IMR-90 (cell line): ENCODE results near the gene SHROOM1. TPM values are rescaled to one million over a fixed set of nuclear protein-coding genes. Genes with fewer than 3 reads are reported as not detected.

Experiments
- ATAC-seq: fragments of 200-7000 bp; cut with Tn5 transposase; 2 replicates; pipeline ENCODE4 v1.9.1; 2020; ENCODE audit warnings: low read depth, mild to moderate bottlenecking, moderate library complexity
- BruUV-seq: library from RNA; stranded (reverse); fragments of 400-500 nt; replicated peaks from 2 replicates; lab custom pipeline; 2021; lab: Mats Ljungman, UMichigan
- CTCF ChIA-PET: fragments of 300-600 bp; formaldehyde crosslinking; extraction: SDS; loops from one replicate; lab custom pipeline; 2021; ENCODE audit warnings: antibody characterized with exemption; lab: Yijun Ruan, JAX
- POLR2A ChIA-PET: fragments of 300-600 bp; sonication (Branson Sonifier 250); formaldehyde crosslinking; loops from one replicate; lab custom pipeline; 2022; ENCODE audit warnings: antibody characterized with exemption; ENCODE audit not compliant: unreplicated experiment; lab: Charles Lee
- DNase-seq: peaks from one replicate; pipeline ENCODE4 v3.0.0; 2013
- H2AFZ ChIP-seq: replicated peaks from 2 replicates; pipeline ENCODE3; 2013; ENCODE audit warnings: low read length, mild to moderate bottlenecking; ENCODE audit not compliant: poor library complexity
- H2AK5ac ChIP-seq: 2 replicates; pipeline ENCODE4 v1.6.1; 2013; ENCODE audit warnings: low read depth, low read length, inconsistent platforms
- H2AK9ac ChIP-seq: replicated peaks from 2 replicates; pipeline ENCODE3; 2013; ENCODE audit warnings: mild to moderate bottlenecking, low read depth, low read length, moderate library complexity; ENCODE audit not compliant: poor library complexity
- H2BK120ac ChIP-seq: 2 replicates; pipeline ENCODE4 v1.6.1; 2013; ENCODE audit warnings: low read depth, low read length, inconsistent platforms
- H2BK15ac ChIP-seq: 3 replicates; pipeline ENCODE4 v1.6.1; 2013; ENCODE audit warnings: low read depth, low read length, inconsistent platforms
- H2BK20ac ChIP-seq: 2 replicates; pipeline ENCODE4 v1.6.1; 2013; ENCODE audit warnings: low read depth, mild to moderate bottlenecking, inconsistent platforms, low read length, moderate library complexity
- H2BK5ac ChIP-seq: 2 replicates; pipeline ENCODE4 v1.6.1; 2013; ENCODE audit warnings: mild to moderate bottlenecking, low read depth, low read length, inconsistent platforms; ENCODE audit not compliant: poor library complexity, severe bottlenecking
- H3K14ac ChIP-seq: replicated peaks from 2 replicates; pipeline ENCODE4 v1.6.1; 2013; ENCODE audit warnings: low read depth, low read length, inconsistent platforms
- H3K18ac ChIP-seq: 2 replicates; pipeline ENCODE4 v1.6.1; 2013; ENCODE audit warnings: low read depth, low read length, control low read depth
- H3K23ac ChIP-seq: 2 replicates; pipeline ENCODE4 v1.6.1; 2013; ENCODE audit warnings: low read depth, low read length, inconsistent platforms
- H3K27ac ChIP-seq: 2 replicates; pipeline ENCODE4 v1.5.1; 2013; ENCODE audit warnings: mild to moderate bottlenecking, control low read depth, low read length; ENCODE audit not compliant: insufficient read depth
- H3K27me3 ChIP-seq: 2 replicates; pipeline ENCODE4 v1.6.1; 2013; ENCODE audit warnings: low read length; ENCODE audit not compliant: control insufficient read depth, insufficient read depth
- H3K36me3 ChIP-seq: 2 replicates; pipeline ENCODE4 v1.6.1; 2013; ENCODE audit warnings: low read length, mixed read lengths; ENCODE audit not compliant: control insufficient read depth, insufficient read depth
- H3K4ac ChIP-seq: 2 replicates; pipeline ENCODE4 v1.6.1; 2013; ENCODE audit warnings: low read depth, low read length, inconsistent platforms
- H3K4me1 ChIP-seq: 2 replicates; pipeline ENCODE4 v1.6.1; 2013; ENCODE audit warnings: low read length, mixed read lengths; ENCODE audit not compliant: control insufficient read depth, insufficient read depth
- H3K4me2 ChIP-seq: 2 replicates; pipeline ENCODE4 v1.6.1; 2013; ENCODE audit warnings: low read depth, mild to moderate bottlenecking, control low read depth, low read length, moderate library complexity
- H3K4me3 ChIP-seq: 2 replicates; pipeline ENCODE4 v1.5.1; 2013; ENCODE audit warnings: low read depth, mild to moderate bottlenecking, control low read depth, low read length, moderate library complexity; ENCODE audit not compliant: insufficient read depth
- H3K56ac ChIP-seq: 2 replicates; pipeline ENCODE4 v1.6.1; 2013; ENCODE audit warnings: low read length, inconsistent platforms; ENCODE audit not compliant: insufficient read depth; ENCODE audit errors: extremely low read depth
- H3K79me1 ChIP-seq, 2 experiments: 2 replicates each; pipeline ENCODE4 v1.6.1; 2013; ENCODE audit warnings: low read length in 2 of 2, inconsistent platforms in 1 of 2, low read depth in 1 of 2
- H3K9ac ChIP-seq: 2 replicates; pipeline ENCODE4 v1.6.1; 2013; ENCODE audit warnings: low read depth, low read length, control low read depth
- H3K9me1 ChIP-seq: 2 replicates; pipeline ENCODE4 v1.6.1; 2013; ENCODE audit warnings: low read length, inconsistent platforms; ENCODE audit not compliant: insufficient read depth
- H3K9me3 ChIP-seq: 2 replicates; pipeline ENCODE4 v1.6.1; 2013; ENCODE audit warnings: low read length; ENCODE audit not compliant: control insufficient read depth, insufficient read depth
- H4K20me1 ChIP-seq: 2 replicates; pipeline ENCODE4 v1.6.1; 2013; ENCODE audit warnings: low read length, inconsistent platforms; ENCODE audit not compliant: insufficient read depth
- H4K5ac ChIP-seq: 2 replicates; pipeline ENCODE4 v1.6.1; 2013; ENCODE audit warnings: mild to moderate bottlenecking, low read depth, low read length, control low read depth
- H4K8ac ChIP-seq, 2 experiments: 2 replicates each; pipeline ENCODE4 v1.6.1; 2013; ENCODE audit warnings: low read depth in 2 of 2, low read length in 2 of 2, control low read depth in 1 of 2, inconsistent platforms in 1 of 2
- H4K91ac ChIP-seq: 2 replicates; pipeline ENCODE4 v1.6.1; 2013; ENCODE audit warnings: low read depth, low read length, inconsistent platforms; ENCODE audit not compliant: insufficient read depth
- BHLHE40 ChIP-seq: fragments of 150-350 bp; IDR thresholded peaks from 2 replicates; pipeline ENCODE4 v1.6.1; 2016; ENCODE audit warnings: mild to moderate bottlenecking, low read depth, low read length
- ELK1 ChIP-seq: fragments of 150-350 bp; IDR thresholded peaks from 2 replicates; pipeline ENCODE4 v1.6.1; 2016; ENCODE audit warnings: low read depth, mild to moderate bottlenecking, low read length, moderate library complexity, borderline replicate concordance
- FOS ChIP-seq: fragments of 150-350 bp; IDR thresholded peaks from 2 replicates; pipeline ENCODE4 v1.6.1; 2016; ENCODE audit warnings: low read depth, low read length
- MXI1 ChIP-seq: IDR thresholded peaks from 2 replicates; pipeline ENCODE4 v1.6.1; 2012; ENCODE audit warnings: low read depth, mild to moderate bottlenecking, low read length, moderate library complexity, borderline replicate concordance
- POLR2A ChIP-seq: IDR thresholded peaks from 2 replicates; pipeline ENCODE4 v1.6.1; 2012; ENCODE audit warnings: mild to moderate bottlenecking, low read depth, low read length
- RFX5 ChIP-seq: IDR thresholded peaks from 2 replicates; pipeline ENCODE4 v1.8.0; 2012; ENCODE audit warnings: low read depth, mild to moderate bottlenecking, low read length, moderate library complexity
- USF2 ChIP-seq: fragments of 150-350 bp; IDR thresholded peaks from 2 replicates; pipeline ENCODE4 v1.6.1; 2017; ENCODE audit warnings: mild to moderate bottlenecking, antibody characterized with exemption, low read length, low read depth
- WGBS, 2 experiments: methylation state at CpG; one replicate each; pipeline versions ENCODE4 v1.1.5 to v1.1.7; 2013; ENCODE audit warnings: missing lambda C conversion rate in 2 of 2; ENCODE audit not compliant: insufficient read length in 1 of 2; ENCODE audit errors: extremely low coverage in 2 of 2; 5-methylcytosine and 5-hydroxymethylcytosine counted together
- dilution Hi-C: fragments of 300-500 bp; cut with HindIII; formaldehyde crosslinking; loops from one replicate; pipeline ENCODE4 v1.14.3; 2018; ENCODE audit warnings: low sequenced_read_pairs; ENCODE audit not compliant: unreplicated experiment
- in situ Hi-C: fragments of 300-500 bp; cut with MboI; formaldehyde crosslinking; loops from 3 replicates; pipeline ENCODE4 v1.14.3; 2019; ENCODE audit warnings: low sequenced_read_pairs, inconsistent platforms, mixed read lengths
- intact Hi-C: fragments of 100-400 bp; cut with micrococcal nuclease; formaldehyde crosslinking; loops from 2 replicates; pipeline ENCODE4 v1.10.0; 2022
- polyA plus RNA-seq, 3 experiments: library from polyadenylated mRNA; depleted of rRNA; stranded (reverse); fragments of >200 nt; gene quantifications; 2 replicates each; pipeline ENCODE4 v1.2.3, GENCODE V29; 2012; ENCODE audit warnings: low replicate concordance in 1 of 3
- total RNA-seq: library from RNA; depleted of rRNA; stranded (reverse); fragments of >200 nt; gene quantifications from 2 replicates; pipeline ENCODE4 v1.2.3, GENCODE V29; 2012

The SHROOM1 gene
- total and polyA plus RNA-seq, 2 of the 4 experiments (the other 2 are of a cell fraction): 1.4 to 6.3 TPM

- Histone ChIP-seq H2AK5ac (no peak overlapping the region), H3K14ac (no peak overlapping the region), H3K27ac (no peak overlapping the region), H3K18ac (no peak overlapping the region), H3K79me1 (peaks cover 4 to 42% of the 10 kb centered on the region in 2 experiments), H4K5ac (no peak overlapping the region), H2BK120ac (no peak overlapping the region), H3K36me3 (peaks cover 31% of the 10 kb centered on the region), H3K4ac (no peak overlapping the region), H4K91ac (no peak overlapping the region), H3K9me3 (no peaks in the 10 kb centered on the region), H2AFZ (no peak overlapping the region), H2BK5ac (no peak overlapping the region), H3K9me1 (peaks cover 14% of the 10 kb centered on the region; the same call in 1 of the 2 replicates), H3K23ac (no peak overlapping the region), H2BK20ac (no peak overlapping the region), H3K9ac (no peak overlapping the region), H4K20me1 (peaks cover 10% of the 10 kb centered on the region), H2AK9ac (no peak overlapping the region), H3K4me3 (no peak overlapping the region), H3K56ac (no peak overlapping the region), H3K4me1 (peaks cover 3% of the 10 kb centered on the region; the same call in 1 of the 2 replicates), H3K4me2 (no peak overlapping the region), H2BK15ac (no peak overlapping the region), H4K8ac (no peak overlapping the region), H3K27me3 (no peaks in the 10 kb centered on the region)
- ChIA-PET POLR2A (no interaction called here), CTCF (interaction anchor here (0.5 to 1.6 kb wide), 4 partner anchors 38 to 64 kb away, joined by 3 to 5 read pairs (median 3); no protein-coding TSS in a partner anchor)
- no TSS peak for BruUV-seq
- no CpG with 5 or more reads among the region's 3 CpGs for WGBS, 2 experiments
- in situ Hi-C loops: no loop called here
- TF ChIP-seq FOS: no peak
- no peak for TF ChIP-seq USF2
- no peak for TF ChIP-seq RFX5
- TF ChIP-seq MXI1: no peak
- TF ChIP-seq POLR2A: no peak
- no peak for TF ChIP-seq BHLHE40
- no peak for TF ChIP-seq ELK1
- DNase-seq (peak; percentile 82), ATAC-seq (peak; percentile 82)
- intact Hi-C loops: no loop called here
- dilution Hi-C loops: no loop called here
Observed at GRCh38 chr5:132877938-132878337, 47.5 kb upstream of the SHROOM1 start.
